GM12891 (cell line): ENCODE measurements around the gene GAB1.

Experiments
- PAX5 ChIP-seq: IDR thresholded peaks from 2 replicates; pipeline ENCODE4 v1.6.1; 2011; ENCODE audit warnings: low read length, moderate library complexity, mild to moderate bottlenecking; ENCODE audit not compliant: insufficient read depth, severe bottlenecking
- POLR2A ChIP-seq: IDR thresholded peaks from 2 replicates; pipeline ENCODE4 v1.6.1; 2011; ENCODE audit warnings: low read depth, low read length, control low read depth
- POLR2AphosphoS5 ChIP-seq: IDR thresholded peaks from 2 replicates; pipeline ENCODE4 v1.6.1; 2011; ENCODE audit warnings: low read depth, low read length, control low read depth
- SPI1 ChIP-seq: IDR thresholded peaks from 2 replicates; pipeline ENCODE4 v1.6.1; 2011; ENCODE audit warnings: low read depth, low read length, control low read depth
- TAF1 ChIP-seq: IDR thresholded peaks from 2 replicates; pipeline ENCODE4 v1.6.1; 2011; ENCODE audit warnings: low read depth, low read length, control low read depth

DNA sequence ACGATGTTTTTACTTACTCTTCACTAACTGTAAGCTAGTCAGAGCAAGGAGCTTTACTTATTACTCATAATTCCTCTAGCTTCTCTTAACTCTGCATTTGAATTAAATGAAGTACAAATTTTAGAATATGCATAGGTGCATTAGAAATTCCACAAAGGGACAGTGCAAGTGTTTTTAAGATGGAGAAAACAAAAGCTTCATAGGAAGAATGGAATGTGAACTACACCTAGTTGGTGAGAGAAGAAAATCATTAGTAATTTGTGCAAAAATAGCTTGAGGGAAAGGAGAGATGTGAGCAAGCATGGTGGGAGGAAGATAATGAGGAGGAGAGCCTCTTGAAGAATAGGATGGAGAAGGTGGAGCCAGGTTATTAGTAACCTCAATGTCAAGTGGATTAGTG, 99.3 kb downstream of the GAB1 start:
- TF ChIP-seq POLR2AphosphoS5: no peak
- no peak for TF ChIP-seq POLR2A
- TF ChIP-seq TAF1: no peak
- TF ChIP-seq SPI1: no peak
- TF ChIP-seq PAX5: no peak
